ENCODE measurements around the gene DGKH. TPM values are rescaled to one million over a fixed set of nuclear protein-coding genes. Genes with fewer than 3 reads are reported as not detected.

DGKH gene
- total RNA-seq, 1 donor from 2014 or later, result 45.1 TPM

DNA sequence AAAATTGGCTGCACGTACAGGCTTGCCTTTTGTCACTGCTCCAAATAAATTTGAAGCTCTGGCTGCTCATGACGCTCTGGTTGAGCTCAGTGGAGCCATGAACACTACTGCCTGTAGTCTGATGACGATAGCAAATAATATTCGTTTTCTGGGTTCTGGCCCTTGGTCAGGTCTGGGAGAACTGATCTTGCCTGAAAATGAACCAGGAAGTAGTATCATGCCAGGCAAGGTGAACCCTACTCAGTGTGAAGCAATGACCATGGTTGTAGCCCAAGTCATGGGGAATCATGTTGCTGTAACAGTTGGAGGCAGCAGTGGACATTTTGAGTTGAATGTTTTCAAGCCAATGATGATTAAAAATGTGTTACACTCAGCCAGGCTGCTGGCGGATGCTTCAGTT is 207.4 kb downstream of the DGKH start:
- Mint-ChIP-seq H3K36me3 (ENCODE audit: low read depth, unreplicated experiment) (no peaks in the 10 kb centered on the region), H3K9me3 (ENCODE audit: unreplicated experiment) (no peaks in the 10 kb centered on the region), H3K27ac (ENCODE audit: unreplicated experiment) (no peak overlapping the region), H3K4me3 (ENCODE audit: unreplicated experiment) (no peak overlapping the region), H3K27me3 (ENCODE audit: unreplicated experiment) (peaks cover 2% of the 10 kb centered on the region), H3K4me1 (ENCODE audit: unreplicated experiment) (no peaks in the 10 kb centered on the region)
- TF ChIP-seq, protein P1, sequence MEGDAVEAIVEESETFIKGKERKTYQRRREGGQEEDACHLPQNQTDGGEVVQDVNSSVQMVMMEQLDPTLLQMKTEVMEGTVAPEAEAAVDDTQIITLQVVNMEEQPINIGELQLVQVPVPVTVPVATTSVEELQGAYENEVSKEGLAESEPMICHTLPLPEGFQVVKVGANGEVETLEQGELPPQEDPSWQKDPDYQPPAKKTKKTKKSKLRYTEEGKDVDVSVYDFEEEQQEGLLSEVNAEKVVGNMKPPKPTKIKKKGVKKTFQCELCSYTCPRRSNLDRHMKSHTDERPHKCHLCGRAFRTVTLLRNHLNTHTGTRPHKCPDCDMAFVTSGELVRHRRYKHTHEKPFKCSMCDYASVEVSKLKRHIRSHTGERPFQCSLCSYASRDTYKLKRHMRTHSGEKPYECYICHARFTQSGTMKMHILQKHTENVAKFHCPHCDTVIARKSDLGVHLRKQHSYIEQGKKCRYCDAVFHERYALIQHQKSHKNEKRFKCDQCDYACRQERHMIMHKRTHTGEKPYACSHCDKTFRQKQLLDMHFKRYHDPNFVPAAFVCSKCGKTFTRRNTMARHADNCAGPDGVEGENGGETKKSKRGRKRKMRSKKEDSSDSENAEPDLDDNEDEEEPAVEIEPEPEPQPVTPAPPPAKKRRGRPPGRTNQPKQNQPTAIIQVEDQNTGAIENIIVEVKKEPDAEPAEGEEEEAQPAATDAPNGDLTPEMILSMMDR (IDR thresholded peaks at IDR 0.05; ENCODE audit: unreplicated experiment), result no peak
- DNase-seq (ENCODE audit: low spot score), result no peak

DNA sequence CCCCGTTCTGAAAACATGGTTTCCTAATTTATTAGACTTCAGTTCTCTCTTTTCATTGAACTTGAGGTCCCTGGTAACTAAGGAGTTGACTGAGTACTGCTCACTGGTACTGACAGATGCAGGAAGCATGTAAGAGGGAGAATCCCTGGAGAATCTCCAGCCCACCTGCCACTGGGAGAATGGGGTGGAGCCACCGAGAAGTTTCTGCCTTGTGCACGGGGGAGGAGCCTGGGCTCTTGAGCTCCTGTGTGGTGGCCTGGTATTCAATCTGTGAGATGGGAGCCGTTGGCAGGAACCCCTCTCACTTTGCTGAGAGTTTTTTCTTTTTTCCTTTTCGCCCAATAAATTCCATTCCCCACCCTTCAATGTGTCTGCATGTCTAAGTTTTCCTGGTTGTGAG is 210.3 kb downstream of the DGKH start:
- Mint-ChIP-seq H3K4me3 (ENCODE audit: unreplicated experiment) (no peak overlapping the region), H3K27me3 (ENCODE audit: unreplicated experiment) (peaks cover 2% of the 10 kb centered on the region), H3K4me1 (ENCODE audit: unreplicated experiment) (no peaks in the 10 kb centered on the region), H3K36me3 (ENCODE audit: low read depth, unreplicated experiment) (peaks cover 4% of the 10 kb centered on the region), H3K27ac (ENCODE audit: unreplicated experiment) (no peak overlapping the region), H3K9me3 (ENCODE audit: unreplicated experiment) (peaks cover 5% of the 10 kb centered on the region)
- TF ChIP-seq, protein P1 (IDR thresholded peaks at IDR 0.05; ENCODE audit: unreplicated experiment), result no peak
- DNase-seq (ENCODE audit: low spot score), result no peak

GRCh38 chr13:42259515-42259914 is 211.1 kb downstream of the DGKH start:
- Mint-ChIP-seq H3K4me3 (ENCODE audit: unreplicated experiment) (no peak overlapping the region), H3K4me1 (ENCODE audit: unreplicated experiment) (no peaks in the 10 kb centered on the region), H3K36me3 (ENCODE audit: low read depth, unreplicated experiment) (peaks cover 4% of the 10 kb centered on the region), H3K27ac (ENCODE audit: unreplicated experiment) (no peak overlapping the region), H3K27me3 (ENCODE audit: unreplicated experiment) (no peaks in the 10 kb centered on the region), H3K9me3 (ENCODE audit: unreplicated experiment) (peaks cover 5% of the 10 kb centered on the region)
- TF ChIP-seq, protein P1 (IDR thresholded peaks at IDR 0.05; ENCODE audit: unreplicated experiment), result no peak
- no peak for DNase-seq (ENCODE audit: low spot score)

- H3K36me3 Mint-ChIP-seq (ENCODE audit: low read depth, unreplicated experiment), result peaks cover 4% of the 10 kb centered on the region
- peaks cover 5% of the 10 kb centered on the region for H3K9me3 Mint-ChIP-seq (ENCODE audit: unreplicated experiment)
- H3K4me3 Mint-ChIP-seq (ENCODE audit: unreplicated experiment), result no peak overlapping the region
- H3K4me1 Mint-ChIP-seq (ENCODE audit: unreplicated experiment), result no peaks in the 10 kb centered on the region
- DNase-seq (ENCODE audit: low spot score), result no peak
- H3K27me3 Mint-ChIP-seq (ENCODE audit: unreplicated experiment), result no peaks in the 10 kb centered on the region
- H3K27ac Mint-ChIP-seq (ENCODE audit: unreplicated experiment), result no peak overlapping the region
- TF ChIP-seq, protein P1 (IDR thresholded peaks at IDR 0.05; ENCODE audit: unreplicated experiment), result no peak
Measured at GRCh38 chr13:42260903-42261654, 212.6 kb downstream of the DGKH start.

DNA sequence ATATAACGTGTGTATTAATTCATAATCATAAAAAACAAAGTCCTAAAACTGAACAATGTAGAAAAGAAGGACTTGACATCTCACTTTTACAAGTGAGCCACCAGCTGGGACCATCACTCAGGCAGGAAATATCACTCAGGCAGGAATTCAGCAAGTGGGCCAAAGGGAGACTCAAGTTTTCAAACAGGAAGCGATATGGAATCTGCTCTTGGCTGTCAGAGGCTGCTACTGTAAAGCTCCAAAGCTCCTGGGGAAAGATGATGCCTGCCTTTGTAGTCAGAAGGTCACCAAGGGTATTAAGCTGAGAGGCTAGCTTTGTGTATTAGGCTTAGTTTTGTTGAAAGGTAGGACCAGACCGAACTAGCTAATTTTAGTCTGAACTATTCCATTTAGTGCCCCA is 218.0 kb downstream of the DGKH start:
- peaks cover 15% of the 10 kb centered on the region for H3K4me1 Mint-ChIP-seq (ENCODE audit: unreplicated experiment)
- H3K9me3 Mint-ChIP-seq (ENCODE audit: unreplicated experiment), result peaks cover under 1% of the 10 kb centered on the region
- TF ChIP-seq, protein P1 (IDR thresholded peaks at IDR 0.05; ENCODE audit: unreplicated experiment), result no peak
- H3K4me3 Mint-ChIP-seq (ENCODE audit: unreplicated experiment), result no peak overlapping the region
- no peak for DNase-seq (ENCODE audit: low spot score)
- H3K36me3 Mint-ChIP-seq (ENCODE audit: low read depth, unreplicated experiment), result peaks cover 11% of the 10 kb centered on the region
- peak overlapping the region; percentile 37 for H3K27ac Mint-ChIP-seq (ENCODE audit: unreplicated experiment)
- H3K27me3 Mint-ChIP-seq (ENCODE audit: unreplicated experiment), result peaks cover 3% of the 10 kb centered on the region

Data from endothelial cell (in vitro differentiated cells).